PC-3 (cell line): Measurements from ENCODE around the gene METTL9. TPM values are rescaled to one million over a fixed set of nuclear protein-coding genes. Genes with fewer than 3 reads are reported as not detected.
A peak's percentile ranks its signal among the peaks of the same experiment; 100 is the strongest.
"Not testable (repeated sequence)": the region's sequence is repeated elsewhere in the genome, so short reads cannot be mapped to it uniquely, and the experiment has no call there.

ENCODE experiments used
- ATAC-seq: fragments of 200-7000 bp; cut with Tn5 transposase; 2 replicates; pipeline ENCODE4 v1.9.1; 2020; ENCODE audit warnings: mild to moderate bottlenecking, moderate library complexity
- BruUV-seq: library from RNA; stranded (reverse); fragments of 400-500 nt; replicated peaks from 2 replicates; lab custom pipeline; 2021; lab: Mats Ljungman, UMichigan
- CTCF ChIA-PET: fragments of 300-600 bp; sonication (Branson Sonifier 250); formaldehyde crosslinking; loops from one replicate; lab custom pipeline; 2022; ENCODE audit warnings: antibody characterized with exemption; lab: Charles Lee
- POLR2A ChIA-PET: fragments of 300-600 bp; sonication (Branson Sonifier 250); formaldehyde crosslinking; loops from one replicate; lab custom pipeline; 2022; ENCODE audit warnings: antibody characterized with exemption; ENCODE audit not compliant: unreplicated experiment; lab: Charles Lee
- DNase-seq: peaks from one replicate; pipeline ENCODE4 v3.0.0-alpha.2; 2015
- H2AFZ ChIP-seq: fragments of 300-600 bp; sonication (generic); 2 replicates; pipeline ENCODE4 v1.6.0; 2016; ENCODE audit warnings: antibody characterized with exemption, low read length
- H3F3A ChIP-seq: fragments of 300-600 bp; sonication (generic); one replicate; pipeline ENCODE4 v1.6.0; 2017; ENCODE audit warnings: antibody characterized with exemption, low read length, control low read depth, mild to moderate bottlenecking; ENCODE audit not compliant: unreplicated experiment
- H3K27ac ChIP-seq: fragments of 300-600 bp; sonication (generic); 2 replicates; pipeline ENCODE4 v1.5.1; 2016; ENCODE audit warnings: mild to moderate bottlenecking, low read length
- H3K27me3 ChIP-seq: fragments of 300-600 bp; sonication (generic); 2 replicates; pipeline ENCODE4 v1.6.1; 2016; ENCODE audit warnings: low read length, mixed read lengths
- H3K36me3 ChIP-seq: fragments of 300-600 bp; sonication (generic); 2 replicates; pipeline ENCODE4 v1.6.1; 2016; ENCODE audit warnings: low read depth, mixed run types, low read length, mixed read lengths
- H3K4me1 ChIP-seq: fragments of 300-600 bp; sonication (generic); 2 replicates; pipeline ENCODE4 v1.5.1; 2016; ENCODE audit warnings: low read length; ENCODE audit not compliant: insufficient read depth
- H3K4me2 ChIP-seq: fragments of 300-600 bp; sonication (generic); 2 replicates; pipeline ENCODE4 v1.6.0; 2016; ENCODE audit warnings: low read length
- H3K4me3 ChIP-seq: fragments of 300-600 bp; sonication (generic); 2 replicates; pipeline ENCODE4 v1.5.1; 2016; ENCODE audit warnings: mild to moderate bottlenecking, low read length, mixed read lengths
- H3K79me2 ChIP-seq: fragments of 300-600 bp; sonication (generic); 2 replicates; pipeline ENCODE4 v1.6.1; 2017; ENCODE audit warnings: low read length, mixed read lengths
- H3K9ac ChIP-seq: fragments of 300-600 bp; sonication (generic); 2 replicates; pipeline ENCODE4 v1.6.0; 2016; ENCODE audit warnings: mild to moderate bottlenecking, low read length
- H3K9me2 ChIP-seq: fragments of 300-600 bp; sonication (generic); replicated peaks from 2 replicates; pipeline ENCODE4 v1.6.1; 2016; ENCODE audit warnings: mixed run types, low read length, mixed read lengths
- H3K9me3 ChIP-seq: fragments of 300-600 bp; sonication (generic); 2 replicates; pipeline ENCODE4 v1.6.1; 2016; ENCODE audit warnings: low read length, mixed read lengths
- H4K20me1 ChIP-seq: fragments of 300-600 bp; sonication (generic); 2 replicates; pipeline ENCODE4 v1.6.1; 2016; ENCODE audit warnings: low read length, mixed read lengths
- EZH2 ChIP-seq: fragments of 300-600 bp; sonication (generic); IDR thresholded peaks from one replicate; pipeline ENCODE4 v1.6.1; 2017; ENCODE audit warnings: antibody characterized with exemption, mild to moderate bottlenecking, low read length; ENCODE audit not compliant: unreplicated experiment
- intact Hi-C: fragments of 100-400 bp; cut with micrococcal nuclease; formaldehyde crosslinking; loops from 2 replicates; pipeline ENCODE4 v1.9.0; 2023
- total RNA-seq: library from RNA; depleted of rRNA; stranded (reverse); fragments of >200 nt; gene quantifications from 2 replicates; pipeline ENCODE4 v1.2.3, GENCODE V29; 2014
- TF ChIP-seq, protein P1 (sequence below): fragments of 300-600 bp; sonication (generic); conservative IDR thresholded peaks from 2 replicates; pipeline ENCODE4 v1.5.1; 2017; ENCODE audit warnings: antibody characterized with exemption, low read depth, mild to moderate bottlenecking, low read length

METTL9 gene
- total RNA-seq, 1 experiment from 2014 or later, result 133 TPM

DNA sequence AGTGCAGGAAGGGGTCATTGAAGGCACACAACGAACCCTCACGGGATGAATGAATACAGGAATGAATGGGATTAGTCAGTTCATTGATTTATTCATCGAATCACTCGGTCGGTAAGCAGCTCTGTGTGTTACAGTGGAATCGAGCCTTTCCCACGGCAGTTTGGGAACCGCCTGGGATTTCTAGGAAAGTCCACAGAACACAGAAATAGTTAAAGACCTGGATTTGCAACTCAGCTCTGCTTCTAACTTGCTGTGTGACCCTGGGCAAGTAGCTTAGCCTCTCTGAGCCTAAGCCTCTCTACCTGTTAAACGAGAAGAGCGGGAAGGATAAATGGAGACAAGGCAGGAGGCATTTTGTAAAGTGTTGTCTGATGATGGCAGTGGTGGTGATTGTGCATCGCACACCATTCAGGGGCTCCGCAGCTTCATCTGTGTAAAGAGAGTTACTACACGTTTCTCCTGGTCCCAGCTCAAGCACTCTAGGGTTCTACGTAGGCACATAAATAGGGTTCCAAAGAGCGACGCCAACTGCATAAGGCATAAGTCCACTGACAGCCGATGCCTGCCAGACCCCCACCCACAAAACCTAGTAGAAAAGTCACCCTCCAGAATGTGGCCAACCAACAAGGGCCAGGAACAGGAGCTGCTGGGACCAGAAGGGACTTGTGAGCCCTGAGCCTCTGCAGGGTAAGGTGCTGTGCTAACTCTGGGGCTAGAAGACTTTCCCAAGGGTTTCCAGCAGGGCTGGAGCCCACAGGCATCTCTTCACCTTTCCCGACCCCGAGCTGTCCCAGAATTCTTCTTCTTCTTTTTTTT, 45.7 kb upstream of the METTL9 start:
- BruUV-seq, H3K27me3 ChIP-seq, H3F3A ChIP-seq, H3K9me3 ChIP-seq, H3K9me2 ChIP-seq, H3K4me2 ChIP-seq, H3K4me3 ChIP-seq, H4K20me1 ChIP-seq, H3K79me2 ChIP-seq, DNase-seq, H3K4me1 ChIP-seq, CTCF ChIA-PET, H3K36me3 ChIP-seq, H3K27ac ChIP-seq, ATAC-seq, POLR2A ChIA-PET, H3K9ac ChIP-seq, H2AFZ ChIP-seq: not testable (repeated sequence)
- intact Hi-C loops, result loop anchor here (10.0 kb wide), 1 partner anchor 1421 kb away; no protein-coding TSS in a partner anchor

DNA sequence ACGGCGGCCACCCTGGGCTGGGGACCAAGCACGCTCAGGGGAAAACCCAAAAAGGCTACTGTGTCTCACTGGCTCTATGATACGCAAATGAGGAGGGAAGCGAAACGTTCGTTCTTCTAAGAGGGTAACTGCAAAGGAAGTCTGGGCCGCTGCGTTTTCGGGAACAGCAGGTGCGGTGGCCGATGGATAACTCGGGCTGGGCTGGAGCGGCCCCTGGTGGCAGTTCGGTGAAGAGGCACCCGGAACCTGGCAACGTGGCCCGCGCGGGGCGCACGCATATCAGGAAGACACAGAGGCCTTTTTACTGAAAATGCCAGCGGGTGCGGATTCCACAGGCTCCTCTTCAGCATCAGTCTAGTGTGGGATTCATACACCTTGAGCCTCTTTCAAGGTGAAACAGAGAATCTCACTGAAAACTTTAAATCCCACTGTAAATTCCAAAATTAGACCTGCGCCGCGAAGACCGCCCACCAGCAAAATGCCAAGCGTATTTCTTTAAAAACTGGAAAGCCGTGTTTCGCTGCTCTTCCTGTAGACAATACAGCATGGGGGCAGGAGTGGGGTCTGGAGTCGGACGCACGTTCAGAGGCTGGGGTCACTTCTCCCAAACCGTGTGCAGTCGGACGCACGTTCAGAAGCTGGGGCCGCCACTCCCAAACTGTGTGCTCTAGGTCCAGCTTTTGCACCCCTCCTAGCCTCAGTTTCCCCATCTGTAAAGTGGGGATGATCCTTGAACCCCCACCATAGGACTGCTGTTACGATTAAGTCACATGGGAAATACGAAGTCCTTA, 44.4 kb upstream of the METTL9 start:
- no peaks in the 10 kb centered on the region for H3K9me3 ChIP-seq
- TSS peak; percentile 37 for BruUV-seq
- peaks cover 5% of the 10 kb centered on the region for H3K4me1 ChIP-seq
- no peaks in the 10 kb centered on the region for H3K79me2 ChIP-seq
- H3K27ac ChIP-seq, result no peak overlapping the region
- H3K9ac ChIP-seq, result peak overlapping the region; percentile 38
- H4K20me1 ChIP-seq, result no peaks in the 10 kb centered on the region
- no peaks in the 10 kb centered on the region for H3K27me3 ChIP-seq
- H3K9me2 ChIP-seq, result no peaks in the 10 kb centered on the region
- H3K36me3 ChIP-seq, result no peaks in the 10 kb centered on the region
- H3K4me3 ChIP-seq, result peak overlapping the region; percentile 59
- peak; percentile 92 for ATAC-seq
- TF ChIP-seq, protein P1, sequence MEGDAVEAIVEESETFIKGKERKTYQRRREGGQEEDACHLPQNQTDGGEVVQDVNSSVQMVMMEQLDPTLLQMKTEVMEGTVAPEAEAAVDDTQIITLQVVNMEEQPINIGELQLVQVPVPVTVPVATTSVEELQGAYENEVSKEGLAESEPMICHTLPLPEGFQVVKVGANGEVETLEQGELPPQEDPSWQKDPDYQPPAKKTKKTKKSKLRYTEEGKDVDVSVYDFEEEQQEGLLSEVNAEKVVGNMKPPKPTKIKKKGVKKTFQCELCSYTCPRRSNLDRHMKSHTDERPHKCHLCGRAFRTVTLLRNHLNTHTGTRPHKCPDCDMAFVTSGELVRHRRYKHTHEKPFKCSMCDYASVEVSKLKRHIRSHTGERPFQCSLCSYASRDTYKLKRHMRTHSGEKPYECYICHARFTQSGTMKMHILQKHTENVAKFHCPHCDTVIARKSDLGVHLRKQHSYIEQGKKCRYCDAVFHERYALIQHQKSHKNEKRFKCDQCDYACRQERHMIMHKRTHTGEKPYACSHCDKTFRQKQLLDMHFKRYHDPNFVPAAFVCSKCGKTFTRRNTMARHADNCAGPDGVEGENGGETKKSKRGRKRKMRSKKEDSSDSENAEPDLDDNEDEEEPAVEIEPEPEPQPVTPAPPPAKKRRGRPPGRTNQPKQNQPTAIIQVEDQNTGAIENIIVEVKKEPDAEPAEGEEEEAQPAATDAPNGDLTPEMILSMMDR, result peak; percentile 89
- no peak for TF ChIP-seq EZH2
- no peaks in the 10 kb centered on the region for H3F3A ChIP-seq
- DNase-seq, result peak; percentile 86
- intact Hi-C loops, result loop anchor here (10.0 kb wide), 1 partner anchor 1420 kb away; no protein-coding TSS in a partner anchor
- POLR2A ChIA-PET, result no interaction called here
- peak overlapping the region; percentile 94 for H2AFZ ChIP-seq
- H3K4me2 ChIP-seq, result peak overlapping the region; percentile 93
- CTCF ChIA-PET, result no interaction called here

GRCh38 chr16:21555621-21556020, 43.8 kb upstream of the METTL9 start:
- H3K9ac ChIP-seq, H3K79me2 ChIP-seq, H3K27ac ChIP-seq, H3K9me2 ChIP-seq, DNase-seq, H3K4me3 ChIP-seq, BruUV-seq, H3K27me3 ChIP-seq, H3K9me3 ChIP-seq, POLR2A ChIA-PET, H3F3A ChIP-seq, H4K20me1 ChIP-seq, ATAC-seq, H3K4me2 ChIP-seq, CTCF ChIA-PET, H3K4me1 ChIP-seq, H3K36me3 ChIP-seq: not testable (repeated sequence)
- H2AFZ ChIP-seq, result 0 out of 2 replicates have a peak overlapping the region, but pooled peaks have one; percentile 94
- intact Hi-C loops, result loop anchor here (10.0 kb wide), 1 partner anchor 1419 kb away; no protein-coding TSS in a partner anchor

DNA sequence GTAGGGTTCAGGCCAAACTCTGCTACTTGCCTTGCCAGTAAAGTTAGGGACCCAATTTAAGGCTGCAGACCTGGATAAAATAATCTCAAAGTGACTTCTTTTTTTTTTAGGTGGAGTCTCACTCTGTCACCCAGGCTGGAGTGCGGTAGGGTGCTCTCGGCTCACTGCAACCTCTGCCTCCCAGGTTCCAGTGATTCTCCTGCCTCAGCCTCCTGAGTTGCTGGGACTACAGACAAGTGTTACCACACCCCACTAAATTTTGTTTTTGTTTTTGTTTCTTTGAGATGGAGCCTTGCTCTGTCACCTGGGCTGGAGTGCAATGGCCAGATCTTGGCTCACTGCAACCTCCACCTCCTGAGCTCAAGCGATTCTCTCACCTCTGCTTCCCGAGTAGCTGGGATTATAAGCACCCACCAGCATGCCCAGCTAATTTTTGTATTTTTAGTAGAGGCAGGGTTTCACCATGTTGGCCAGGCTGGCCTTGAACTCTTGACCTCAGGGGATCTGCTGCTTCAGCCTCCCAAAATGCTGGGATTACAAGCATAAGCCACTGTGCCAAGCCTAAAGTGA, 43.3 kb upstream of the METTL9 start:
- H3K9ac ChIP-seq, H3K27ac ChIP-seq, H3K9me2 ChIP-seq, BruUV-seq, H3K79me2 ChIP-seq, H4K20me1 ChIP-seq, H3K27me3 ChIP-seq, POLR2A ChIA-PET, ATAC-seq, CTCF ChIA-PET, H3K9me3 ChIP-seq, H3F3A ChIP-seq, H3K4me3 ChIP-seq, DNase-seq, H3K4me2 ChIP-seq, H2AFZ ChIP-seq, H3K36me3 ChIP-seq, H3K4me1 ChIP-seq: not testable (repeated sequence)
- intact Hi-C loops, result loop anchor here (10.0 kb wide), 1 partner anchor 1419 kb away; no protein-coding TSS in a partner anchor

GRCh38 chr16:21556651-21557241, 42.6 kb upstream of the METTL9 start:
- H3K4me2 ChIP-seq, H3K9me3 ChIP-seq, POLR2A ChIA-PET, BruUV-seq, ATAC-seq, H3K27me3 ChIP-seq, H3K4me3 ChIP-seq, CTCF ChIA-PET, H3K36me3 ChIP-seq, H3K79me2 ChIP-seq, H2AFZ ChIP-seq, H3K27ac ChIP-seq, H3F3A ChIP-seq, H3K9me2 ChIP-seq, H4K20me1 ChIP-seq, H3K9ac ChIP-seq, H3K4me1 ChIP-seq, DNase-seq: not testable (repeated sequence)
- intact Hi-C loops, result loop anchor here (10.0 kb wide), 1 partner anchor 1418 kb away; no protein-coding TSS in a partner anchor
